Measurements from ENCODE around the gene RAD9A. TPM values are rescaled to one million over a fixed set of nuclear protein-coding genes. Genes with fewer than 3 reads are reported as not detected.

Gene RAD9A
- total and polyA plus RNA-seq, 2 donors = 9.5 to 35.2 TPM

DNA sequence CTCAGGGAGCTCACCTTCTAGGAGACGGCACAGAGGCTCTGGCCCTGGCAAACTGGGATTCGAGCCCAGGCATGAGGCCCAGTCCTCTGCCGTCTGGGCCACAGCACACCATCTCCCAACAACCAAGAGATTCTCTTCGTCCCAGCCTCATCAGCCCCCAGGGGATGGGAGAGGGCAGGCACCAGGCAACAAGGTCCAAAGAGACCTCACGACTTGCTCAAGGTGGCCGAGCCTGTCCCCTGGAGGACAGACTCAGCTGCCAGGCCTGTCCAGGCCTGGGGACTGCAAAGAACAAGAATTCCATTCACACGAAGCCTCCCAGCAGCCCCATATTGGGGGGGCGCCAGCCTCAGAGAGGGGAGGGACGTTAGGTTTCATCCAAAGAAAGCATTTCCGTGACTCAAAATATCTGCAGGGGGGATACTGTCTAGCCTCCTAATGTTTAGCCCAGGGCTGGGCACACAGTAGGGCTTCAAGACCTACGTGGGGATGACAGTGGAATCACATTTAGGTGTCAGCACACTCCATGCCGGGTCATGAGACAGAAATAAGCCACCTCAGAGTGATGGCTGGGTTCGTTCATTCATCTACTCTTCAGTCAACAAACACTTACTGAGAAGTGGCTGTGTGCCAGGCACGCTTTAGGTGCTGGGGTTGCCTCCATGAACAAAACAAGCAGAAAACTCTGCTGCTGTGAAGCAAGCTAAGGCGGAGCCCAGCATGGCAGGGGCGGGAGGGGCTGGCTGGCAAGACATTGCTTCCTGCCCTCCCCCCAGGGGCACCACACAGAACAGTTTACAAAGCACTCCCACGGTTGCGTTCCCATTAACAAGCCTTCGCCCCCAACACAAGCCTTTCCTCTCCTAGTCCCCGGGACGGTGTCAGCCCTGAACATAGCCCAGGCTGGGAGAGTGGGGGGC, 24.9 kb downstream of the RAD9A start:
- Histone ChIP-seq H3K4me1 (ENCODE audit: control insufficient read depth in 2 of 2, insufficient read depth in 2 of 2, low read length in 2 of 2) (peaks cover 75 to 90% of the 10 kb centered on the region in 2 donors), H3K36me3 (ENCODE audit: control insufficient read depth in 2 of 2, insufficient read depth in 2 of 2, low read length in 1 of 2) (no peaks in the 10 kb centered on the region), H3K27me3 (ENCODE audit: control insufficient read depth in 2 of 2, insufficient read depth in 1 of 2, low read length in 1 of 2) (peaks cover 0 to 9% of the 10 kb centered on the region in 2 donors), H3K4me3 (ENCODE audit: low read length in 2 of 2) (no peak overlapping the region), H3K9me3 (ENCODE audit: control insufficient read depth in 2 of 2, insufficient read depth in 1 of 2, low read length in 1 of 2) (peaks cover 0 to 3% of the 10 kb centered on the region in 2 donors), H3K27ac (ENCODE audit: low read depth in 1 of 2, low read length in 1 of 2) (peak overlapping the region; percentile 86 to 87)
- 52% methylated on average over 21 of the region's 21 CpGs for WGBS
- DNase-seq (ENCODE audit: low read depth in 6 of 9, low spot score in 9 of 9) = peak in 6 of 9 donors; percentile 62 to 92 (median 78)

- peaks cover 69 to 87% of the 10 kb centered on the region in 2 donors for H3K4me1 ChIP-seq (ENCODE audit: control insufficient read depth in 2 of 2, insufficient read depth in 2 of 2, low read length in 2 of 2)
- no peak for DNase-seq (ENCODE audit: low read depth in 6 of 9, low spot score in 9 of 9)
- H3K9me3 ChIP-seq (ENCODE audit: control insufficient read depth in 2 of 2, insufficient read depth in 1 of 2, low read length in 1 of 2) = peaks cover 0 to under 1% of the 10 kb centered on the region in 2 donors
- no peak overlapping the region for H3K4me3 ChIP-seq (ENCODE audit: low read length in 2 of 2)
- WGBS = 94% methylated on average over 12 of the region's 12 CpGs
- H3K27me3 ChIP-seq (ENCODE audit: control insufficient read depth in 2 of 2, insufficient read depth in 1 of 2, low read length in 1 of 2) = peaks cover 0 to 9% of the 10 kb centered on the region in 2 donors
- H3K27ac ChIP-seq (ENCODE audit: low read depth in 1 of 2, low read length in 1 of 2) = peak overlapping the region; percentile 86 to 87
- no peaks in the 10 kb centered on the region for H3K36me3 ChIP-seq (ENCODE audit: control insufficient read depth in 2 of 2, insufficient read depth in 2 of 2, low read length in 1 of 2)
Observed at GRCh38 chr11:67417425-67417824, 25.6 kb downstream of the RAD9A start.

- Histone ChIP-seq H3K27ac (ENCODE audit: low read depth in 1 of 2, low read length in 1 of 2) (peak overlapping the region; percentile 79 to 88), H3K27me3 (ENCODE audit: control insufficient read depth in 2 of 2, insufficient read depth in 1 of 2, low read length in 1 of 2) (peaks cover 0 to 9% of the 10 kb centered on the region in 2 donors), H3K9me3 (ENCODE audit: control insufficient read depth in 2 of 2, insufficient read depth in 1 of 2, low read length in 1 of 2) (no peaks in the 10 kb centered on the region), H3K4me1 (ENCODE audit: control insufficient read depth in 2 of 2, insufficient read depth in 2 of 2, low read length in 2 of 2) (peaks cover 68 to 87% of the 10 kb centered on the region in 2 donors), H3K4me3 (ENCODE audit: low read length in 2 of 2) (peak overlapping the region in 1 of 2 donors; percentile 28), H3K36me3 (ENCODE audit: control insufficient read depth in 2 of 2, insufficient read depth in 2 of 2, low read length in 1 of 2) (no peaks in the 10 kb centered on the region)
- DNase-seq (ENCODE audit: low read depth in 6 of 9, low spot score in 9 of 9) = peak in 1 of 9 donors; percentile 67
- WGBS = 34% methylated on average over 26 of the region's 26 CpGs
Observed at GRCh38 chr11:67418476-67419281, 26.9 kb downstream of the RAD9A start.

- Histone ChIP-seq H3K9me3 (ENCODE audit: control insufficient read depth in 2 of 2, insufficient read depth in 1 of 2, low read length in 1 of 2) (no peaks in the 10 kb centered on the region), H3K36me3 (ENCODE audit: control insufficient read depth in 2 of 2, insufficient read depth in 2 of 2, low read length in 1 of 2) (no peaks in the 10 kb centered on the region), H3K4me3 (ENCODE audit: low read length in 2 of 2) (peak overlapping the region; percentile 27 to 28), H3K27me3 (ENCODE audit: control insufficient read depth in 2 of 2, insufficient read depth in 1 of 2, low read length in 1 of 2) (peaks cover 0 to 9% of the 10 kb centered on the region in 2 donors), H3K27ac (ENCODE audit: low read depth in 1 of 2, low read length in 1 of 2) (peak overlapping the region; percentile 79 to 88), H3K4me1 (ENCODE audit: control insufficient read depth in 2 of 2, insufficient read depth in 2 of 2, low read length in 2 of 2) (peaks cover 68 to 87% of the 10 kb centered on the region in 2 donors)
- DNase-seq (ENCODE audit: low read depth in 6 of 9, low spot score in 9 of 9) = no peak
- WGBS = 87% methylated on average over 21 of the region's 21 CpGs
Observed at GRCh38 chr11:67419325-67420049, 27.7 kb downstream of the RAD9A start.

GRCh38 chr11:67420147-67420645, 28.4 kb downstream of the RAD9A start:
- WGBS = 41% methylated on average over 15 of the region's 15 CpGs
- peak in 1 of 9 donors; percentile 22 for DNase-seq (ENCODE audit: low read depth in 6 of 9, low spot score in 9 of 9)
- H3K27me3 ChIP-seq (ENCODE audit: control insufficient read depth in 2 of 2, insufficient read depth in 1 of 2, low read length in 1 of 2) = peaks cover 0 to 5% of the 10 kb centered on the region in 2 donors
- no peaks in the 10 kb centered on the region for H3K36me3 ChIP-seq (ENCODE audit: control insufficient read depth in 2 of 2, insufficient read depth in 2 of 2, low read length in 1 of 2)
- H3K4me1 ChIP-seq (ENCODE audit: control insufficient read depth in 2 of 2, insufficient read depth in 2 of 2, low read length in 2 of 2) = peaks cover 62 to 85% of the 10 kb centered on the region in 2 donors
- H3K4me3 ChIP-seq (ENCODE audit: low read length in 2 of 2) = peak overlapping the region; percentile 27 to 72
- H3K27ac ChIP-seq (ENCODE audit: low read depth in 1 of 2, low read length in 1 of 2) = peak overlapping the region in 1 of 2 donors; percentile 93
- no peaks in the 10 kb centered on the region for H3K9me3 ChIP-seq (ENCODE audit: control insufficient read depth in 2 of 2, insufficient read depth in 1 of 2, low read length in 1 of 2)

GRCh38 chr11:67420646-67421429, 29.1 kb downstream of the RAD9A start:
- Histone ChIP-seq H3K27me3 (ENCODE audit: control insufficient read depth in 2 of 2, insufficient read depth in 1 of 2, low read length in 1 of 2) (peaks cover 0 to 3% of the 10 kb centered on the region in 2 donors), H3K9me3 (ENCODE audit: control insufficient read depth in 2 of 2, insufficient read depth in 1 of 2, low read length in 1 of 2) (no peaks in the 10 kb centered on the region), H3K4me3 (ENCODE audit: low read length in 2 of 2) (peak overlapping the region; percentile 27 to 72), H3K27ac (ENCODE audit: low read depth in 1 of 2, low read length in 1 of 2) (peak overlapping the region; percentile 75 to 93), H3K4me1 (ENCODE audit: control insufficient read depth in 2 of 2, insufficient read depth in 2 of 2, low read length in 2 of 2) (peaks cover 57 to 81% of the 10 kb centered on the region in 2 donors), H3K36me3 (ENCODE audit: control insufficient read depth in 2 of 2, insufficient read depth in 2 of 2, low read length in 1 of 2) (no peaks in the 10 kb centered on the region)
- under 1% methylated on average over 97 of the region's 97 CpGs for WGBS
- peak in 8 of 9 donors; percentile 83 to 96 (median 94) for DNase-seq (ENCODE audit: low read depth in 6 of 9, low spot score in 9 of 9)

DNA sequence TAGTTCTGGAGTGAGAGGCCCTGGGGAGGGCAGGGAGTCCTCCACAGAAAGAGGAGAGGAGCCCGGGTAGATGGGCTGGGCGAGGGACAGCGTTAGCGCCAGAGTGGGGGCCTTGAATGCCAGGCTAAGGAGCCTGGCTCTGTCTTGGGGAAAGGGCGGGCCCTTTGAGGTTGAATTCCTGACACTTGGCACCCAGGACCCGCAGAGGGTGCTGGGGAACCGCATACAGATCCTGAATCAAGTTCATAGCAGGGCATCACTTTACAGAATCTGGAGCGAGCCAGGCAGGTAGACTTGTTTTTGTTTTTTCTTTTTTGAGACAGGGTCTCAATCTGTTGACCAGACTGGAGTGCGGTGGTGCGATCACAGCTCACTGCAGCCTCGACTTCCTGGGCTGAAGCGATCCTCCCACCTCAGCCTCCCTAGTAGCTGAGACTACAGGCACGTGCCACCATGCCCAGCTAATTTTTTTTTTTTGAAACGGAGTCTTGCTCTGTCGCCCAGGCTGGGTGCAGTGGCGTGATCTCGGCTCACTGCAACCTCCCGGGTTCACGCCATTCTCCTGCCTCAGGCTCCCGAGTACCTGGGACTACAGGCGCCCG, 29.7 kb downstream of the RAD9A start:
- no peaks in the 10 kb centered on the region for H3K9me3 ChIP-seq (ENCODE audit: control insufficient read depth in 2 of 2, insufficient read depth in 1 of 2, low read length in 1 of 2)
- H3K4me1 ChIP-seq (ENCODE audit: control insufficient read depth in 2 of 2, insufficient read depth in 2 of 2, low read length in 2 of 2) = peaks cover 50 to 74% of the 10 kb centered on the region in 2 donors
- H3K27me3 ChIP-seq (ENCODE audit: control insufficient read depth in 2 of 2, insufficient read depth in 1 of 2, low read length in 1 of 2) = no peaks in the 10 kb centered on the region
- no peaks in the 10 kb centered on the region for H3K36me3 ChIP-seq (ENCODE audit: control insufficient read depth in 2 of 2, insufficient read depth in 2 of 2, low read length in 1 of 2)
- peak overlapping the region; percentile 75 to 81 for H3K27ac ChIP-seq (ENCODE audit: low read depth in 1 of 2, low read length in 1 of 2)
- peak overlapping the region in 1 of 2 donors; percentile 72 for H3K4me3 ChIP-seq (ENCODE audit: low read length in 2 of 2)
- WGBS = 83% methylated on average over 22 of the region's 22 CpGs
- no peak for DNase-seq (ENCODE audit: low read depth in 6 of 9, low spot score in 9 of 9)
